OCI-M1 (cell line): Measurements from ENCODE around the gene PISD.

ENCODE experiments used
- DNase-seq: peaks from one replicate; lab custom pipeline; 2025; lab: John Stamatoyannopoulos, UW

The PISD gene

GRCh38 chr22:31572939-31573338 is 89.1 kb downstream of the PISD start:
- no peak for DNase-seq

GRCh38 chr22:31569126-31569525 is 92.9 kb downstream of the PISD start:
- no peak for DNase-seq
